GM12891 (cell line): Measurements from ENCODE around the gene OSBPL5.

Experiments
- DNase-seq: peaks from one replicate; pipeline ENCODE4 v3.0.0; 2011; ENCODE audit warnings: low spot score; ENCODE audit not compliant: insufficient read length
- FAIRE-seq: peaks from 2 replicates; lab custom pipeline; 2011; peaks lifted over from hg19 to GRCh38; lab: Jason Lieb, UNC
- PAX5 ChIP-seq: IDR thresholded peaks from 2 replicates; pipeline ENCODE4 v1.6.1; 2011; ENCODE audit warnings: low read length, moderate library complexity, mild to moderate bottlenecking; ENCODE audit not compliant: insufficient read depth, severe bottlenecking
- POLR2A ChIP-seq: IDR thresholded peaks from 2 replicates; pipeline ENCODE4 v1.6.1; 2011; ENCODE audit warnings: low read depth, low read length, control low read depth
- POLR2AphosphoS5 ChIP-seq: IDR thresholded peaks from 2 replicates; pipeline ENCODE4 v1.6.1; 2011; ENCODE audit warnings: low read depth, low read length, control low read depth
- POU2F2 ChIP-seq: IDR thresholded peaks from 2 replicates; pipeline ENCODE4 v1.6.1; 2011; ENCODE audit warnings: low read depth, mild to moderate bottlenecking, control low read depth, low read length, moderate library complexity
- SPI1 ChIP-seq: IDR thresholded peaks from 2 replicates; pipeline ENCODE4 v1.6.1; 2011; ENCODE audit warnings: low read depth, low read length, control low read depth
- TAF1 ChIP-seq: IDR thresholded peaks from 2 replicates; pipeline ENCODE4 v1.6.1; 2011; ENCODE audit warnings: low read depth, low read length, control low read depth

OSBPL5 gene

GRCh38 chr11:3049430-3050243 is 115.5 kb downstream of the OSBPL5 start:
- DNase-seq: peak; percentile 67
- peak; percentile 85 for FAIRE-seq
- TF ChIP-seq POU2F2 (no peak), SPI1 (peak; percentile 19; the same call in 1 of the 2 replicates)

- no peak for TF ChIP-seq TAF1
- DNase-seq: no peak
- no peak for FAIRE-seq
These were observed 117.5 kb downstream of the OSBPL5 start for GRCh38 chr11:3047637-3048036.

- FAIRE-seq (no peak), DNase-seq (no peak)
- no peak for TF ChIP-seq SPI1
- TF ChIP-seq PAX5: no peak
- TF ChIP-seq TAF1: no peak
- no peak for TF ChIP-seq POLR2AphosphoS5
- no peak for TF ChIP-seq POU2F2
- TF ChIP-seq POLR2A: no peak
These were observed 118.5 kb downstream of the OSBPL5 start for GRCh38 chr11:3046641-3047040.

- DNase-seq: no peak
These were observed 118.9 kb downstream of the OSBPL5 start for GRCh38 chr11:3046190-3046589.

GRCh38 chr11:3044915-3045314 is 120.2 kb downstream of the OSBPL5 start:
- no peak for DNase-seq
- FAIRE-seq: no peak
- TF ChIP-seq PAX5 (no peak), POLR2A (no peak), POLR2AphosphoS5 (no peak), SPI1 (no peak), TAF1 (no peak), POU2F2 (no peak)

More at GRCh38 chr11:3046190-3046589, 118.9 kb downstream of the OSBPL5 start:
- FAIRE-seq: no peak
- TF ChIP-seq POLR2AphosphoS5 (no peak), POLR2A (no peak), TAF1 (no peak), POU2F2 (no peak), PAX5 (no peak), SPI1 (no peak)

- FAIRE-seq: no peak
- DNase-seq: no peak
- TF ChIP-seq PAX5 (no peak), SPI1 (no peak), TAF1 (no peak), POLR2AphosphoS5 (no peak), POU2F2 (no peak), POLR2A (no peak)
These were observed 121.1 kb downstream of the OSBPL5 start for GRCh38 chr11:3044004-3044403.

GRCh38 chr11:3043315-3043871 is 121.7 kb downstream of the OSBPL5 start:
- no peak for TF ChIP-seq PAX5
- TF ChIP-seq POU2F2: no peak
- TF ChIP-seq SPI1: no peak
- FAIRE-seq: no peak
- no peak for DNase-seq

GRCh38 chr11:3042496-3043314 is 122.4 kb downstream of the OSBPL5 start:
- no peak for FAIRE-seq
- no peak for DNase-seq
- TF ChIP-seq POLR2AphosphoS5 (no peak), SPI1 (no peak), TAF1 (no peak), POLR2A (no peak), PAX5 (no peak), POU2F2 (no peak)

- DNase-seq (no peak), FAIRE-seq (no peak)
- TF ChIP-seq POU2F2 (no peak), POLR2A (no peak), SPI1 (no peak), PAX5 (no peak), POLR2AphosphoS5 (no peak), TAF1 (no peak)
These were observed 123.2 kb downstream of the OSBPL5 start for GRCh38 chr11:3041699-3042441.
